Caco-2 (cell line): ENCODE data around the gene APBA3. TPM values are rescaled to one million over a fixed set of nuclear protein-coding genes. Genes with fewer than 3 reads are reported as not detected.
A peak's percentile ranks its signal among the peaks of the same experiment; 100 is the strongest.

ENCODE experiments used
- BruUV-seq: library from RNA; stranded (reverse); fragments of 400-500 nt; replicated peaks from 2 replicates; lab custom pipeline; 2021; lab: Mats Ljungman, UMichigan
- CTCF ChIA-PET: fragments of 300-600 bp; sonication (Branson Sonifier 250); formaldehyde crosslinking; loops from one replicate; lab custom pipeline; 2022; ENCODE audit warnings: antibody characterized with exemption; lab: Charles Lee
- POLR2A ChIA-PET: fragments of 300-600 bp; sonication (Branson Sonifier 250); formaldehyde crosslinking; loops from one replicate; lab custom pipeline; 2022; ENCODE audit warnings: antibody characterized with exemption; lab: Charles Lee
- DNase-seq, 2 experiments: peaks; one replicate each; pipeline versions ENCODE4 v3.0.0 to v3.0.0-alpha.2; 2020 to 2022
- H3K27me3 ChIP-seq: replicated peaks from 2 replicates; pipeline ENCODE4 v1.6.0; 2011; ENCODE audit warnings: low read length; ENCODE audit not compliant: control insufficient read depth, insufficient read depth
- H3K36me3 ChIP-seq: 2 replicates; pipeline ENCODE4 v1.5.1; 2011; ENCODE audit warnings: low read length; ENCODE audit not compliant: control insufficient read depth, insufficient read depth
- H3K4me1 ChIP-seq: fragments of 250-450 bp; sonication (Bioruptor Pico); 2 replicates; pipeline ENCODE4 v1.5.1; 2020; ENCODE audit warnings: mild to moderate bottlenecking
- H3K4me3 ChIP-seq: 2 replicates; pipeline ENCODE4 v1.5.1; 2011; ENCODE audit warnings: low read depth, mild to moderate bottlenecking, control low read depth, low read length
- H3K9me3 ChIP-seq: fragments of 250-450 bp; sonication (Bioruptor Pico); 2 replicates; pipeline ENCODE4 v1.5.1; 2020; ENCODE audit warnings: mild to moderate bottlenecking, moderate library complexity
- H3K27ac Mint-ChIP-seq: one replicate; pipeline ENCODE4 v1.8.0; 2022; ENCODE audit warnings: mixed read lengths; ENCODE audit not compliant: unreplicated experiment
- H3K27me3 Mint-ChIP-seq: one replicate; pipeline ENCODE4 v1.8.0; 2022; ENCODE audit warnings: mixed read lengths; ENCODE audit not compliant: insufficient read depth, unreplicated experiment
- H3K36me3 Mint-ChIP-seq: one replicate; pipeline ENCODE4 v1.8.0; 2022; ENCODE audit warnings: mild to moderate bottlenecking, mixed read lengths; ENCODE audit not compliant: insufficient read depth, unreplicated experiment
- H3K4me1 Mint-ChIP-seq: one replicate; pipeline ENCODE4 v1.8.0; 2022; ENCODE audit warnings: low read depth, mixed read lengths; ENCODE audit not compliant: unreplicated experiment
- H3K4me3 Mint-ChIP-seq: one replicate; pipeline ENCODE4 v1.8.0; 2022; ENCODE audit warnings: mild to moderate bottlenecking, moderate library complexity, mixed read lengths; ENCODE audit not compliant: unreplicated experiment
- H3K9me3 Mint-ChIP-seq: one replicate; pipeline ENCODE4 v1.8.0; 2022; ENCODE audit warnings: mixed read lengths; ENCODE audit not compliant: unreplicated experiment
- CTCF ChIP-seq, 2 experiments: fragments of 200-600 bp in 1 of 2; IDR thresholded peaks; 1 replicate in 1 of 2; 2 replicates in 1 of 2; pipeline versions ENCODE4 v1.5.1 to v1.8.0; 2011 to 2022; ENCODE audit warnings: antibody characterized with exemption in 1 of 2, control low read depth in 1 of 2, inconsistent platforms in 1 of 2, low read depth in 1 of 2, low read length in 1 of 2, mild to moderate bottlenecking in 1 of 2, moderate library complexity in 1 of 2; ENCODE audit not compliant: insufficient read depth in 1 of 2, severe bottlenecking in 1 of 2, unreplicated experiment in 1 of 2
- intact Hi-C: fragments of 100-400 bp; cut with micrococcal nuclease; formaldehyde crosslinking; loops from one replicate; pipeline ENCODE4 v1.10.0; 2022; ENCODE audit not compliant: unreplicated experiment
- total RNA-seq: library from RNA; stranded (reverse); gene quantifications from 2 replicates; pipeline ENCODE4 v1.2.3, GENCODE V29; 2022

Gene APBA3
- total RNA-seq, 1 experiment from 2014 or later: 22.1 TPM

- CTCF ChIA-PET: no interaction called here
- H3K4me3 Mint-ChIP-seq: peak overlapping the region; percentile 22
- BruUV-seq: no TSS peak
- no peaks in the 10 kb centered on the region for H3K36me3 Mint-ChIP-seq
- Histone ChIP-seq H3K9me3 (peaks cover 19% of the 10 kb centered on the region; the same call in 1 of the 2 replicates), H3K4me1 (no peaks in the 10 kb centered on the region), H3K4me3 (peak overlapping the region; percentile 34), H3K36me3 (no peaks in the 10 kb centered on the region), H3K27me3 (no peaks in the 10 kb centered on the region)
- DNase-seq: no peak
- no peak for TF ChIP-seq CTCF (IDR thresholded peaks at IDR 0.05; ENCODE audit: insufficient read depth in 1 of 2, low read depth in 1 of 2, low read length in 1 of 2, severe bottlenecking in 1 of 2, unreplicated experiment in 1 of 2)
- peaks cover under 1% of the 10 kb centered on the region for H3K27me3 Mint-ChIP-seq
- intact Hi-C loops: no loop called here
- H3K27ac Mint-ChIP-seq: no peak overlapping the region
- H3K9me3 Mint-ChIP-seq: peaks cover 11% of the 10 kb centered on the region
- POLR2A ChIA-PET: no interaction called here
- H3K4me1 Mint-ChIP-seq: no peaks in the 10 kb centered on the region
These were observed 24.0 kb upstream of the APBA3 start for GRCh38 chr19:3785451-3785937.

GRCh38 chr19:3784607-3785450 lies 23.3 kb upstream of the APBA3 start:
- BruUV-seq: no TSS peak
- Histone ChIP-seq H3K9me3 (peaks cover 19% of the 10 kb centered on the region; the same call in 1 of the 2 replicates), H3K4me1 (no peaks in the 10 kb centered on the region), H3K36me3 (no peaks in the 10 kb centered on the region), H3K4me3 (no peak overlapping the region), H3K27me3 (no peaks in the 10 kb centered on the region)
- no peak for DNase-seq
- Mint-ChIP-seq H3K4me3 (peak overlapping the region; percentile 9), H3K27ac (no peak overlapping the region), H3K27me3 (no peaks in the 10 kb centered on the region), H3K4me1 (no peaks in the 10 kb centered on the region), H3K36me3 (no peaks in the 10 kb centered on the region), H3K9me3 (peaks cover 11% of the 10 kb centered on the region)
- CTCF ChIA-PET: no interaction called here
- TF ChIP-seq CTCF (IDR thresholded peaks at IDR 0.05; ENCODE audit: insufficient read depth in 1 of 2, low read depth in 1 of 2, low read length in 1 of 2, severe bottlenecking in 1 of 2, unreplicated experiment in 1 of 2): no peak
- POLR2A ChIA-PET: no interaction called here
- intact Hi-C loops: no loop called here

GRCh38 chr19:3783660-3784584 lies 22.4 kb upstream of the APBA3 start:
- POLR2A ChIA-PET: interaction anchor here (0.8 kb wide), 1 partner anchor 21 kb away, joined by 3 read pairs; no protein-coding TSS in a partner anchor
- Mint-ChIP-seq H3K4me1 (no peaks in the 10 kb centered on the region), H3K4me3 (peak overlapping the region; percentile 9), H3K27me3 (no peaks in the 10 kb centered on the region), H3K27ac (no peak overlapping the region), H3K9me3 (peaks cover 11% of the 10 kb centered on the region), H3K36me3 (no peaks in the 10 kb centered on the region)
- DNase-seq: peak in 1 of 2 experiments; percentile 40
- no peaks in the 10 kb centered on the region for H3K27me3 ChIP-seq
- peaks cover 19% of the 10 kb centered on the region; the same call in 1 of the 2 replicates for H3K9me3 ChIP-seq
- H3K4me1 ChIP-seq: no peaks in the 10 kb centered on the region
- TF ChIP-seq CTCF (IDR thresholded peaks at IDR 0.05; ENCODE audit: insufficient read depth in 1 of 2, low read depth in 1 of 2, low read length in 1 of 2, severe bottlenecking in 1 of 2, unreplicated experiment in 1 of 2): no peak
- no peak overlapping the region for H3K4me3 ChIP-seq
- intact Hi-C loops: no loop called here
- BruUV-seq: no TSS peak
- CTCF ChIA-PET: interaction anchor here (1.2 kb wide), 1 partner anchor 21 kb away, joined by 4 read pairs; the partner anchor contains the start of gene MRPL54
- H3K36me3 ChIP-seq: no peaks in the 10 kb centered on the region
